ENCODE measurements around the gene ST3GAL3.

GRCh38 chr1:43930168-43930948, 223.0 kb downstream of the ST3GAL3 start:
- TF ChIP-seq MAX (IDR thresholded peaks at IDR 0.05; ENCODE audit: low read depth, low read length) (no peak), POLR2A (IDR thresholded peaks at IDR 0.05; ENCODE audit: extremely low read depth, insufficient read length) (no peak), CTCF (IDR thresholded peaks at IDR 0.05; ENCODE audit: low read depth, low read length) (peak; percentile 39)

Measured in NB4 (cell line).